Hepatocyte (in vitro differentiated cells): ENCODE data around the gene DCTN2. TPM values are rescaled to one million over a fixed set of nuclear protein-coding genes. Genes with fewer than 3 reads are reported as not detected.
A peak's percentile ranks its signal among the peaks of the same experiment; 100 is the strongest.

Experiments used
- DNase-seq: peaks from one replicate; pipeline ENCODE4 v3.0.0-alpha.2; 2016; ENCODE audit warnings: low spot score
- H2AFZ ChIP-seq: fragments of 200-600 bp; sonication (generic); 2 replicates; pipeline ENCODE4 v1.6.0; 2016; ENCODE audit warnings: antibody characterized with exemption, mild to moderate bottlenecking
- H3K27ac ChIP-seq: fragments of 200-600 bp; sonication (generic); 2 replicates; pipeline ENCODE4 v1.5.1; 2016; ENCODE audit warnings: mild to moderate bottlenecking
- H3K27me3 ChIP-seq: fragments of 200-600 bp; sonication (generic); 2 replicates; pipeline ENCODE4 v1.6.1; 2016
- H3K36me3 ChIP-seq: fragments of 200-600 bp; sonication (generic); replicated peaks from 2 replicates; pipeline ENCODE4 v1.5.1; 2016; ENCODE audit warnings: low read depth; ENCODE audit not compliant: insufficient read depth
- H3K4me1 ChIP-seq: fragments of 200-600 bp; sonication (generic); 2 replicates; pipeline ENCODE4 v1.5.1; 2016; ENCODE audit warnings: mild to moderate bottlenecking, moderate library complexity; ENCODE audit not compliant: insufficient read depth
- H3K4me2 ChIP-seq: fragments of 200-600 bp; sonication (generic); 2 replicates; pipeline ENCODE4 v1.6.0; 2016
- H3K4me3 ChIP-seq: fragments of 200-600 bp; sonication (generic); 2 replicates; pipeline ENCODE4 v1.5.1; 2016; ENCODE audit warnings: mild to moderate bottlenecking
- H3K79me2 ChIP-seq: fragments of 200-600 bp; sonication (generic); 2 replicates; pipeline ENCODE4 v1.6.0; 2017; ENCODE audit warnings: mild to moderate bottlenecking
- H3K9me2 ChIP-seq: fragments of 200-600 bp; sonication (generic); replicated peaks from 2 replicates; pipeline ENCODE4 v1.6.0; 2017; ENCODE audit warnings: mild to moderate bottlenecking; ENCODE audit not compliant: insufficient read depth
- H3K9me3 ChIP-seq: fragments of 200-600 bp; sonication (generic); 2 replicates; pipeline ENCODE4 v1.5.1; 2016; ENCODE audit warnings: low read depth, mild to moderate bottlenecking
- H4K20me1 ChIP-seq: fragments of 200-600 bp; sonication (generic); 2 replicates; pipeline ENCODE4 v1.6.0; 2016; ENCODE audit warnings: mild to moderate bottlenecking; ENCODE audit not compliant: insufficient read depth, poor library complexity, severe bottlenecking
- CTCF ChIP-seq: fragments of 200-600 bp; sonication (generic); IDR thresholded peaks from 2 replicates; pipeline ENCODE4 v1.5.1; 2016; ENCODE audit warnings: antibody characterized with exemption, mild to moderate bottlenecking; ENCODE audit not compliant: poor library complexity
- EZH2 ChIP-seq: fragments of 200-600 bp; sonication (generic); IDR thresholded peaks from 2 replicates; pipeline ENCODE4 v1.6.1; 2016; ENCODE audit warnings: antibody characterized with exemption, mild to moderate bottlenecking, borderline replicate concordance
- EZH2phosphoT487 ChIP-seq: fragments of 200-600 bp; sonication (generic); IDR thresholded peaks from one replicate; pipeline ENCODE4 v1.6.1; 2018; ENCODE audit warnings: antibody characterized with exemption, mild to moderate bottlenecking, low read depth, moderate library complexity; ENCODE audit not compliant: unreplicated experiment, severe bottlenecking
- WGBS: methylation state at CpG from one replicate; pipeline ENCODE4 v1.1.6; 2016; ENCODE audit warnings: low lambda C conversion rate; ENCODE audit errors: missing lambda C conversion rate; 5-methylcytosine and 5-hydroxymethylcytosine counted together
- polyA plus RNA-seq: library from polyadenylated mRNA; unstranded; fragments of >200 nt; fragmentation: Nextera tagmentation; extraction: Ambion mirVana; gene quantifications from 2 replicates; pipeline ENCODE4 v1.2.1, GENCODE V29; 2016
- total RNA-seq: library from RNA; depleted of rRNA; stranded (reverse); fragments of >200 nt; gene quantifications from 2 replicates; pipeline ENCODE4 v1.2.3, GENCODE V29; 2014

Gene DCTN2
- total and polyA plus RNA-seq, 2 experiments from 2014 or later = 110 to 124 TPM

DNA sequence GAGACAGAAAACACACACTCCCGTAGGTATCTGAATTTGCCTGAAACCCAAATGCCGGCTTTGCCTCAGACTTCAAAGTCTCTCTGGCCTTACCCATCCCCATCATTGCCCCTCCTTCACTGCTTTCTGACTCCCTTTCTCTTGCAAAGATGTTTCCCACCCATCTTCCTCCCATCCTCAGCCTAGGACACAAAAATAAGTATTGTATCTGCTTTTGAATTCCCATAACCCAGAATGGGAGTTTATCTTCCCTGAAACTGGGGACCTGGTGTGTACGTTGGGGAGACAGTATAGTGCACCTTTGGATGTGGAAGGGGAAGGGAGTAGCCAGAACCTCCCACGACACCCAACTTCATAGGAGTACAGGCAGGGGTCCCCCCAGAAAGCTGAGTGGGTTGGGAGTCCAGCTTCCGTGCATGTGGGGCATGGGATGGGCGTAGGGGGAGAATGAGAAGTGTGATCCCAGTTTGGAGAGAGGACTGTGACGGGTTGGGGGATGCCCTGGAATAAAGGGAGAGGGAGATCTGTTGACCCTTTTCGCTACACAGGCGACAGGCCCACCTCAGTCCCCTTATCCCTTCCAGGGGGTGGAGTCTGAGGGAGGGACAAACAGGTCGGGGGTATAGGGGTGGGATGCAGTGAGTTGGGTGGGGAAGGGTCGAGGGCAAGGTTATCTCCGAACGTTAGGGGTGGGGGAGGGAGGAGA lies 2.4 kb upstream of the DCTN2 start:
- Histone ChIP-seq H3K79me2 (peaks cover 24% of the 10 kb centered on the region), H3K4me3 (no peak overlapping the region), H3K27me3 (peaks cover 63% of the 10 kb centered on the region)

DNA sequence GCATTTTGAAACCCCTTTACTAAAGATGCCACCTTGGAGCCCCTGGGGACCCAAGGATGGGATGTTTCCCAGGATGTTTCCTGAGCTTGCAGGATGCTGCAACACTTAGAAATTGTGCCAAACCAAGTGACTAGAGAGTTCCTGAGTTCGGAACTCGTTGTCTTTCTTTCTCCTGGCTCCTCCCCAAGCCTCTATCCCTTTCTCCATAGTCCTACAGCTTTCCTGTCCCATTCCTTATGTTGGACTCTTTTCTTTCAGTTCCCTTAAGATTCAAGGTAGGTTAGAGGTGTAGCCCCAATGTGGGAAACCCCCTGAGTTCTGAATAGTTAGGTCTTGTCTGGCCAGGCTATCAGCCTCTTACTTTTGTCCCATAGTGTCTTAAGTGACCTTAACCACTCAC lies 1.5 kb upstream of the DCTN2 start:
- no peak for DNase-seq
- peaks cover 58% of the 10 kb centered on the region for H3K27me3 ChIP-seq
- no peaks in the 10 kb centered on the region for H3K36me3 ChIP-seq
- TF ChIP-seq EZH2 = no peak
- TF ChIP-seq EZH2phosphoT487 = no peak
- no peak for TF ChIP-seq CTCF
- no peak overlapping the region for H3K27ac ChIP-seq
- H3K4me3 ChIP-seq = no peak overlapping the region
- 62% methylated on average over 2 of the region's 2 CpGs for WGBS
- H3K9me2 ChIP-seq = no peaks in the 10 kb centered on the region
- H3K4me2 ChIP-seq = no peak overlapping the region
- peaks cover 31% of the 10 kb centered on the region for H3K79me2 ChIP-seq
- no peak overlapping the region for H2AFZ ChIP-seq
- peaks cover 12% of the 10 kb centered on the region for H3K4me1 ChIP-seq
- no peaks in the 10 kb centered on the region for H3K9me3 ChIP-seq
- H4K20me1 ChIP-seq = peaks cover 7% of the 10 kb centered on the region

More for the DNA sequence above, 2.4 kb upstream of the DCTN2 start:
- Histone ChIP-seq H3K36me3 (no peaks in the 10 kb centered on the region), H3K4me2 (peak overlapping the region; percentile 88), H3K27ac (no peak overlapping the region), H3K9me2 (no peaks in the 10 kb centered on the region), H2AFZ (no peak overlapping the region), H3K9me3 (no peaks in the 10 kb centered on the region), H4K20me1 (no peaks in the 10 kb centered on the region), H3K4me1 (peaks cover 12% of the 10 kb centered on the region)
- WGBS = 46% methylated on average over 9 of the region's 13 CpGs
- no peak for DNase-seq
- no peak for TF ChIP-seq EZH2
- TF ChIP-seq EZH2phosphoT487 = no peak
- no peak for TF ChIP-seq CTCF

GRCh38 chr12:57548013-57548315 lies 972 bp upstream of the DCTN2 start:
- Histone ChIP-seq H3K9me3 (no peaks in the 10 kb centered on the region), H3K27ac (no peak overlapping the region), H3K4me3 (no peak overlapping the region), H3K27me3 (peaks cover 53% of the 10 kb centered on the region), H2AFZ (no peak overlapping the region), H3K4me2 (no peak overlapping the region), H3K36me3 (no peaks in the 10 kb centered on the region), H3K9me2 (no peaks in the 10 kb centered on the region), H3K4me1 (peaks cover 12% of the 10 kb centered on the region), H4K20me1 (peaks cover 8% of the 10 kb centered on the region), H3K79me2 (peaks cover 33% of the 10 kb centered on the region)
- no peak for TF ChIP-seq EZH2phosphoT487
- TF ChIP-seq EZH2 = no peak
- TF ChIP-seq CTCF = no peak
- 100% methylated on average over 2 of the region's 2 CpGs for WGBS
- no peak for DNase-seq
